ENCODE measurements around the gene TAF10.
A peak's percentile ranks its signal among the peaks of the same experiment; 100 is the strongest.

The TAF10 gene

DNA sequence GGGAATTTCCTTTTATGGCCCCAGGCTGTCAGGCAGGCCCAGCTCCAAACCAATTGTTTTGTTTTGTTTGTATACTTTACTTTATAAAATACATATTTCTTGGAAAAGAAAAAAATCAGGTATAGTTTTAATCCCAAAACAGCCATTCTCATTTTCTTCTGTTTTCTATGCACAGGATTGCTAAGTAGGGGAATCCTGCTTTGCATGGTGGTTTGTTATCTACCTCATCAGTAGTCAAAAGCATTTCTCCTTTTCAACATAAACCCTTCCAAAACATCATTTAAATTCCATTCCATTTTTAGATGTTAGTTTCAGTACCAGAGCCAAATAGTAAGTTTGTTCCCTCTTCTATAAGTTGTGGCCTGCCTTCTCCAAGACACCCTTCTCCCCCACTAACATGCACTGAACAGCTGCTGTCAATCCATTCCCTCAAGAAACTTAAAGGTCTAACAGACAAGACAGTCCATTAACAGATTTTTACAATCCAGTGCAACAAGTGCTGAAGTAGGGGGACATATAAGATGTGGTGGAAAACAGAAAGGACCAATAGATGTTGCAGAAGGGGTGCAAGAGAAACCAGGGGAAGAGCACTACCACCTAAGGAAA is 4.7 kb downstream of the TAF10 start:
- no peak for DNase-seq

- DNase-seq = no peak
These were observed 5.4 kb downstream of the TAF10 start for GRCh38 chr11:6606471-6607189.

DNA sequence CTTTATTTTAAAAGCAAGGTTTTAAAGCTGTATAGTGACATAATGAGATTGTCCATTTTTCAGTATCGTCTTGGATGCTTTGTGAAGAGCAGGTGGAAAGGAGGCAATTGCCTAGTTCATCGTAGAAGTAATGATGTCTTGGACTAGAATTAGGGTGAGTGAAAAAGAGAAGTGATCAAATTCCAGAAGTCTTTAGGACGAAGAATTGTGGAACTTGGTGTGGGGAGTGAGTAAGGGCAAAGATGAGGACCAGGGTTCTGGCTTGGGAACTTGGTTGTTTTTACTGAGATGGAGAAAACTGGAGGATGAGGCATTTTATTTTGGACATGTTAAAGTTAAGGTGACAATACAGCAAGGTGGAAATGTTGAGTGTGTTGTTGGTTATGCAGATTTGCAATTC is 7.2 kb downstream of the TAF10 start:
- DNase-seq = no peak

DNA sequence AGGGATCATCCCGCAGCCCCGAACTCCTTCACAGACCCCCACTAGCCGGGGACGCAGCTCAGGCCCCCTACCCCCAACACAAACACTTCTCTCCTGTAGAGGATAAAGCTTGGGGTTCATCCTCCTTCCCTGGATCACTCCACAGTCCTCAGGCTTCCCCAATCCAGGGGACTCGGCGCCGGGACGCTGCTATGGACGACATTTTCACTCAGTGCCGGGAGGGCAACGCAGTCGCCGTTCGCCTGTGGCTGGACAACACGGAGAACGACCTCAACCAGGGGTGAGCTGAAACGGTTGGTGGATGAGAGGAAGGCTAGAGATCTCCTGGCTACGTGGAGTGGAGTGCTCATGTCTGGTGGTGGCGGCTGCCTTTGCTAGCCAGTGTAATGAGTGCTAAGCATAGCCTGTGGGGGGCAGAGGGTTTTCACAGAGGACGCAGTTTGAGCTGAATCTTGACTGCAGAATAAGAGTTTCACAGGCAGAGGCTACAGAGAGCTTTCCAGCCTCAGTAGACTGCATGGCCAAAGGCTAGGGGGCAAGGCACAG is 7.9 kb downstream of the TAF10 start:
- DNase-seq = peak; percentile 26 to 64 (median 42)

- peak; percentile 86 to 93 (median 86) for DNase-seq
These were observed 8.5 kb downstream of the TAF10 start, which contains the start of the genes ILK and RRP8 for GRCh38 chr11:6603287-6604080. Gene ILK (plus strand): TSS chr11:6603774. CDS start chr11:6604272, 498 bp downstream. Gene RRP8 (minus strand): TSS chr11:6603616. CDS start chr11:6603502, 114 bp downstream.

DNA sequence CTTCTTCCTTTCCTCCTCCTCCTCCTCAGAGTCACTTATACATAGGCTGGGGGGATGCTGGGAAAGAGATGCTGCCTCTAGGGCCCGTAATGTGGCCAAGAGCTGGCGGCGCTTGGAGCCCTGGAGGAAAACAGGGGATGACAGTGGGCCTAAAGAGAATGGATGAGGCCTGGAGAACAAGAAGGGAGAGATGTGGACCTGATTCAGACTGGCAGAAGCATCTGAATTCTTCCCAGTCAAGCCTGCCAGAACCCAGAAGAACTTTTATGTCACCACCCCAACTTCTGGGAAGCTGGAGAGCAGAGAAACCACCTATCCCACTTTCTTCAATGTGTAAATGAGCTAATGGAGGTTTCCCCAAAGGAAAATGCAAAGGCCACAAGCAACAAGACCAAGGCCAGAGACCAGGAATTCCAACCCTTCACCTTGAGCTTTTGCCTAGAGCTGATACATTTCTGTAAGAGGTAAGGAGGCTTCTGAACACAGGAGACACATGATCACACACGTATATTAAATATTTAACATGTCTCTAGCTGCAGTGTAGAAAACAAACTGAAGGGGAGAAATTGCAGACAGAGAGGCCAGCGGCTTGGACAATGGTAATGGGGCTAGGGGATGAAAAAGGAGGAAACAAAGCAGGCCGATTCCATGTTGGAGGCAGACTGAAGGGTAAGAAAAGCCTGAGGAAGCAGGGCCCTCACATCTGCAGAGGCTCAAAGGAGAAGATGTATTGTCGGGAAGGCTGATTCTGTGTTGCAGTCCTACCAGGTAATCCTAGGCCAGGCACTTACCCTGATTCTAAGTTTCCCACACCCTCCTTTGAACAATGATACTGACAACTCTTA is 9.7 kb downstream of the TAF10 start:
- DNase-seq = no peak

- no peak for DNase-seq
These were observed 11.0 kb downstream of the TAF10 start for GRCh38 chr11:6601041-6601461.

DNA sequence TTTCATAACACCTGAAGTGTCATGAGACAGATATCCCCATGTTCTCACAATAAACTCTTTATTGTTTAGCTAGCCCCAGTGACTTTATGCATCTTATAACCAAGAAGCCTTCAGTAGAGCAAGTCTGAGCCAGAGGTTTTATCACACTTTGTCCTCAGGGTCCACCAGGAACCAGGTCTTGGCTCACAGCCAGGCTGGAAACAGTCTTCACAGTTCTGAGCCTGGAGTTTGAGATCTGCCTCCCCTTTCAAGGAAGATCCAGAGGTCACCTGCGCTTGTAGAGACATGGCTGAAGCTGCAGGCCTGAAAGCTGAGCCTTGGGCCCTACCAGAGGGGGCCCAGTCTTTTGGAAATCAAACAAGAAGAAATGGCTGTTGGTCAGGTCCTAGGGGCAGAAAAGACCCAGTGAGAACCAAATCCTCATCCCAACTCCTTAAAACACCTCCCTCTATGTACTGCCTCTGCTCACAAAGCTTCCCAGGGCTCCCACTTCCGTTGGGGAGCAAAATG is 12.1 kb downstream of the TAF10 start:
- DNase-seq = no peak

DNA sequence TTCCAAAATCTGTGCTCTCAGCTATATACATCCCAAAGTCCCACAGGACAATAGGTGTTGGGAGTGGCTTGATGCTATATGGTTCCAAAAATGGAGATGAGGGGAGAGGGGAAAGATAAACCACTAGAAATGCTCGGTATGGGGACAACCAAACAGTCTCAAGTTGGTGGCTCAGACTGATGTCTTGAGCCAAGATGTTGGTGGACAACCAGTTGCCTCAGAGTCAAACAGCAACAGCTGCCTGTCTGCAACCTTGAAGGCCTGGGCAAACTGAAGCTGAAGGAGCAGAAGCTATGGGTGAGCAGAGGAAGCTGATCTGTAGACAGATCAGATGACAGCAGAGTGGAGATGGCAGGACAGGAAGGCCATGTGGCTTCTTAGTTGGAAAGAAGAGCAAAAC is 12.6 kb downstream of the TAF10 start:
- no peak for DNase-seq

DNA sequence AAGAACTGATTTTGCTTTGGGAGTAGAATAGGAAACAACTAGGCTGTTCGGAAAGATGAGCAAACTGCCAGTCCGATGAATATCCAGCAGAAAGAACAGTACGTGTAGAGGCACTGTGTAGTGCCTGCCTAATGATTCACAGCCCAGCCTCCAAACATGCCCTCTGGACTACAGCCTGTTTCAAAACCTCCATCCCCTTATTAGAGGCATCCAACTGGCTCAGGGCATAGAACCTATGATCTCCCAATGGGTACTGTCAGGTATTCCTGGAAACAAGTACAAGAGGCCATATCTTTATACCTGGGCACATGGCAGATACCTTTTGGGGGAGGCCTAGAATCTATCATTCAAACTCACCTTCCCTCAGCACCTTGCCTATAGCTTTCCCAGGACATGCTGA is 13.5 kb downstream of the TAF10 start:
- no peak for DNase-seq

DNA sequence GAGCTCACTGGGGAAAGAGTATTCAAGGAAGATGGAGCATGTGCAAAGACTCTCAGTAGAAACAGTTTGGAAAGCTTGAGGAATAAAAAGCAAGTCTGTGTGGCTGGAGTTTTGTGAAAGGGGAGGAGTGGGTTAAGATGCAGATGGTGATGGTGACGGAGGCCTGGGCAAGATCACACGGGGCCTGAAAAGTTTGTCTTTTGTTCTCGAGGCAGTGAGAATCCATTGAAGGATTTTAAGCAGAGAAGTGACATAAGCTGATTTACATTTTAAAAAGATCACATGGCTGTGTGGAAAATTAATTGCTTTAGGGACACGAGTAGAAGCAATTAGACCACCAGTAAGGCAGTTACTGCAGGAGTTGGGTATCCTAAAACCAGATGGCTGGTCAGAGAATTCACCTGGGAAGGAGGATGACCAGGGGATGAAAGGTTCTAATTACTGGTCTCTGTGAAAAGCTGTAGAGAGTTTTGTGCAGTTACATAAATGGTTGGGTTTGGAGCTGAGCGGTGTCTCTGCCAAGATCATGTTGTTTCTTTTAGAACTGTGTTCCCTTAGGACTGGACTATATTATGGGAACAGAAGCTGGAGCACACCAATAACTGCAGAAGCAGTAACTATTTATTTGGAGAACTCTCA is 15.7 kb downstream of the TAF10 start:
- no peak for DNase-seq

GRCh38 chr11:6594142-6594768 is 17.8 kb downstream of the TAF10 start:
- DNase-seq = no peak

DNA sequence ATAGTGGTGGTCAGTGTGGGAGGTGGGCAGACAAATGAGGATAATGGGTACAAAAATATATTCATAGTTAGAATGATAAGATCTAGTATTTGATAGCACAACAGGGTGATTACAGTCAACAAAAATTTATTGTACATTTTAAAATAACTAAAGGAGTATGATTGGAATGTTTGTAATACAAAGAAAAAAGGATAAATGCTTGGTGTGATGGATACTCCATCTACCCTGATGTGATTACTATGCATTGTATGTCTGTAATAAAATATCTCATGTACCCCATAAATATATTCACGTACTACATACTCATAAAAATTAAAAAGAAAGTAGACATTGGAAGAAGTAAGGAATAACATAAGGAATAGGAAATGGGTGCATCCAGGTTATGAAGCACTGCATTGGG is 24.0 kb downstream of the TAF10 start:
- no peak for DNase-seq

GRCh38 chr11:6587360-6587953 is 24.6 kb downstream of the TAF10 start:
- DNase-seq = no peak

DNA sequence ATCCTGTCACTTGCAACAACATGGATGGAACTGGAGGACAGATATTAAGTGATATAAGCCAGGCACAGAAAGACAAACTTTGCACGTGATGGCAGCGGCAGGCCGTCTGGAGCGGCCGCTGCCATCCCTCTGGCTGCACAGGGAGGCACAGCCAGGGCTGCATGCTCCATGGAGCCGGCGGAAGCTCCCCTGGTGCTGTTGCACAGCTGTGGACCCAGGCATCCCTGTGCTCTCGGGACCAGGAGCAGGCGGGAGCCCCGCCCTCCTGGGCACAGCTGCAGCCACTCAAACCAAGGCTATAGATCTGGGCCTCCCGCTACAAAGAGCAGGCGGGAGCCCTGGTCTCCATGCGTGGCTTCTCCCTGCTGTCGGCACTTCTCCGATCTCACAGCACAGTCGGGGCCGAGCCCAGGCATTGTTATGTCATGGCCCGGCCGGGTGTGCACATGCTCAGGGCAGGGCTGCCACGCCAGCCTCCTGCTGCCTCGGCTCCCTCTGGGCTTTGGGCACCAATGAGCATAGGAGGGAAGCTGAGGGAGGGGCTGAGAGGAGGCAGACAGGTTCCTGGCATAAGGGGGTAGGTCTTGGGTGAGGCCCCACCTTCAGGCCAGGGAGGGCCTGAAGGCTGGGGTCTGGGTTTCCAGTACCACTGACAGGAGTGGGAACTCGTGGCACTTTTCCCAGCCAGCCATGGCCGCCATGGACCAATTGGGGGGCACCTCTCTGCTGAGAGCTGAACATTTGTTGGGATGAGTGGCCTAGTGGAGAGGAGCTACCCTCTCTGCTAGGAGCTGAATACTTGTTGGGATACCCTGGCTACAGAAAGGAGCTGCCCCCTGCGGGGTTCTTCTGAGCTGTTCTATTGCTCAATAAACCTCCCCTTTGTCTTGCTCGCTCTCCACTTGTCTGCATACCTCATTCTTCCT is 25.3 kb downstream of the TAF10 start:
- DNase-seq = no peak

DNA sequence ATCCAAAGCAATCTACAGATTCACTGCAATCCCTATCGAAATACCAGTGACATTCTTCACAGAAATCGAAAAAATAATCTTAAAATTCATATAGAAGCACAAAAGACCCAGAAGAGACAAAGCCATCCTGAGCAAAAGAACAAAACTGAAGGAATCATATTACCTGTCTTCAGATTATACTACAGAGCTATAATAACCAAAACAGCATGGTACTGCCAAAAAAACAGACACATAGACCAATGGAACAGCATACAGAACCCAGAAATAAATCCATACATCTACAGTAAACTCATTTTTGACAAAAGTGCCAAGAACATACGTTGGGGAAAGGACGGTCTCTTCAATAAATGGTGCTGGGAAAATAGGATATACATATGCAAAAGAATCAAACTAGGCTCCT is 27.5 kb downstream of the TAF10 start:
- no peak for DNase-seq

DNA sequence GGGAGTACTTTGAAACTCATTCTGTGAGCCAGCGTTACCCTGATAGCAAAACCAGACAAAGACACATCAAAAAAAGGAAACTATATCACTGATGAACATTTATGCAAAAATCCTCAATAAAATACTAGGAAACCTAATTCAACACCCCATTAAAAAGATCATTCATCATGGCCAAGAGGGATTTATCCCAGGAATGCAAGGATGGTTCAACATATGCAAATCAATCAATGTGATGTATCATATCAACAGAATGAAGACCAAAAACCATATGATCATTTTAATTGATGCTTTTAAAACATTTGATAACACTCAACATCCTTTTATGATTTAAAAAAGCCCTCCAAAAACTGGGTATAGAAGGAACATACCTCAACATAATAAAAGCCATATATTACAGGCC is 28.4 kb downstream of the TAF10 start:
- DNase-seq = no peak

GRCh38 chr11:6579681-6580080 is 32.3 kb downstream of the TAF10 start:
- DNase-seq = no peak

- DNase-seq = no peak
These were observed 33.9 kb downstream of the TAF10 start for GRCh38 chr11:6578134-6578533.

All from NCI-H1417 (cell line).